HG02571 (cell line): ENCODE measurements around the gene PRPF18.

Experiments
- ATAC-seq: cut with Tn5 transposase; IDR thresholded peaks from one replicate; pipeline ENCODE4 v1.9.1; 2021; ENCODE audit warnings: mild to moderate bottlenecking, moderate library complexity; ENCODE audit not compliant: unreplicated experiment

PRPF18 gene

GRCh38 chr10:13597909-13598308, 11.1 kb downstream of the PRPF18 start:
- ATAC-seq: no peak

- ATAC-seq: no peak
Measured at GRCh38 chr10:13604357-13605040, 17.7 kb downstream of the PRPF18 start.

DNA sequence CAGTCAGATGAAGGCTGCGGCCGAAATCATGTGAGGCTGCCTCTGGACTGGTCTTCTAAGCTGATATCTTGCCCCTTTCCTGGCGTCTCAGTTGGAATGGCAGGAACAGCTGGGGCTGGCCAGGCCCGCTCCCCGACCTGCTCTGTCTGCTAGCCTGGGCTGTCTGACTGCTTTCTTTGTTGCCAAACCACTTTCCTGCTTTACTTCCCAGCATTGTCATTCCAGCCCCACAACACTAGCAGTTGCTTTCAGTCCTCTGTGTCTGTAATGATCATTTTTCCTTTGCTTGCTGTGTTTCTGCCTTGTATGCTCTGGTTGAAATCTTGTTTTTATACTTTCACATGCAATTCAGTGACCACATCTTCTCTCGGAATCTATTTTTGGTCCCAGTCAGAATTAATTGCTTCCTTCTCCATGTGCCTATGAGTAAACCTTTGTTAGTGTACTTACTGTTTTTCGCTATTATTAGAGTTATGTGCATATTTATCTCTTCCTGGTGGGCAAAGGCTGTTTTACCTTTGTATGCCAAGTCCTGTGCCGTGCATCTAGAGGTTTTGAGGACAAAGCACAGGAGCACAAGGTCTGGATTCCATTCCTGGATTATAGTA, 21.6 kb downstream of the PRPF18 start:
- ATAC-seq: no peak

- no peak for ATAC-seq
Measured at GRCh38 chr10:13612654-13613373, 26.0 kb downstream of the PRPF18 start.

DNA sequence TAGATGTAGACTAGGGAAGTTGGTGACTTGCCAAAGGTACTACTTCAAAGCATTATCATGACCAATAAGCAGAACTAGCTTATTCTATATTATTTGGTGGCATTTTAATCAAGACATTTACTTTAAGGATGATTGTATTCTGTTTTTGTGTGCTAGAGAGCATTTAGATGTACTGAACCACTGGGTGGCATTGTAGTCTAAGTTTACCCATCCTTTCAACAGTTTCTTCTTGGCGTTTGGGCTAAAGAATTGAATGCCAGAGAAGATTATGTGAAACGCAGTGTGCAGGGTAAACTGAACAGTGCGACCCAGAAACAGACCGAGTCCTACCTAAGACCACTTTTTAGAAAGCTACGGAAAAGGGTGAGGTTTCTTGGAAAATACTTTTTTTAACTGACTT, 26.8 kb downstream of the PRPF18 start:
- ATAC-seq: no peak

GRCh38 chr10:13614530-13615332, 28.0 kb downstream of the PRPF18 start:
- ATAC-seq: no peak

DNA sequence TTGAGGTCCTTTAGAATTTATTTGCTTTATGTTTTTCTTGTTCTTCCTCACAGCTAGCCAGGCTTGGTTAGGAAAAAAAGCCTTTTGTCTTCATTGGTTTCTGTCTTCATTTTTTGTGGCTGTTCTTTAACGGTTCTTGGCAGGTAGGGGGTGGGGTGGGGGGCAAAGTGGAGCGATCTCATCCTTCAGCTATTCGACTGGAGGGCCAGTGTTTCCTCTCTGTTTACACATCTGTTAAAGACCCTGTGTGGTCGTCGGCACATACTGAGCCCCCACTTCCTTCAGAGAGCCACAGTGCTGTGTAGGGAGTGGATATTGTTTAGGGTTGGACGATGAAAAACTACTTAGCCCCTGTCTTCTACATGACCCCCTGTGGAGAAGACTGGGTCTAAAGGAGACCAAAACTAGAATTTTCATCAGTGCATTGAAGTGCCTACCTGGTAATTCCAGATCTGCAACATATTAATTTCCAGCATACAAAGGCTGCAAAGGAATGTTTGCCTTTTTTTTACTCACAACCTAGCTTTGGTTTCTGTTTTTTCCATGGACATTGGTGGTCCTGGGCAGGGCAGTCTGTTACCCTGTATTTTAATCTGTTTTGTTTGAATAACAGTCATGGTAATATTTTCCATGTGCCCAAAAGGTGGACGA, 29.0 kb downstream of the PRPF18 start:
- ATAC-seq: no peak

- no peak for ATAC-seq
Measured at GRCh38 chr10:13617116-13617515, 30.4 kb downstream of the PRPF18 start.

GRCh38 chr10:13621931-13622330, 35.2 kb downstream of the PRPF18 start:
- no peak for ATAC-seq

GRCh38 chr10:13624630-13625029, 37.9 kb downstream of the PRPF18 start:
- no peak for ATAC-seq

DNA sequence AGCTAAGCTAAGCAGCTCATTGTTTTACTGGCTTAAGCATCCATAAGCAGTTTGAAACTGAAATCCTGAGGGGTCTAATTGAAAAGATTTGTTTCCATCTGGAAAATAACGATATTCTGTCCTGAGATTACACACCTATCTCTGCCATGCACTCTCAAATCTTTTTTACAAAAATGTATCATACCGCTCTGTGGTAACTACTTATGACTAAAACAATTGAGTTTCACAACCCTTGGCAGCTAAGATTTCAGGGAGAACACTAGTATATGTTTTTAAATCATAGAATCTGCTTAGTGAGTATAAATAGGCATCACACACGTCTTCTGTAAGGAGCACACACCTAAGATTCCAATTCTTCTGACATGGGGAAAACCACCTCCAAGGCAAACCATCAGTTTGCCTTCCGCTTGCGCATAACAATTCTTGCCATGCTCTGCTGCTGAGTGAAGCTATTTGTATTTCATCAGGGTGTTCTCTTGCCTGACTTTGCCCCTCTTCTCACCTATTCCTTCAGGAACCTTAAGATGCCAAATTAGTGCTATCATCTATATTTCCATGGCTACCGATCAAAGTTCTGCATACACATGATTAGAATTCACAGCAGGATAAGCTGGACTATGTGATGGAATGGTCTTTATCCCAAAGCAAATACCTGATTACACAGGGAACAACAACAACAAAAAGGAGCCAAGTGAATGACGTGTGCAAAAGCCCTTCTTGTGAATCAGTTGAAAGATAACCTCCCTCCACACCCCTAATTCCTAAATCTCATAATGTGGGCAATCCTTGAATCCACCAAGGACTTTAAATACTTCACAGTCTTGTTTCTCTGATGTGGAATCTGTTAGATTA, 40.9 kb downstream of the PRPF18 start:
- no peak for ATAC-seq

DNA sequence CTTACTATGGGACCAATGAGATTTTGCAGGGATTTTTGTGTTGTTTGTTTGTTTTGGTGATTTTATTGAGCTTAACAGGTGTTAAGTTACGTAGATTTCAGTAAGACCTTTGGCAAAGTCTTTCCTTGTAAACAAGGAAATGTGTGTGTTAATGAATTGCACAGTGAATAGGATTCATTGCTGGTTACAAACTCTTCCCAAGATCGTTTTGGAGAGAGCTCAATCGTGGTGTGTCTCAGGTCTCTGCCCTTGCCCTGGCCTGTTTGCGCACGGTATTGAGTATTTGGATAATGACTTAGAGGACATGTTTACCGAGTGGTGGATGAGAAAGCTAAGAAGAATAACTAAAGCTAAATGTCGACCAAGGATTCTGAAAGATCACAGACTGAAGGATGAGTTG, 41.9 kb downstream of the PRPF18 start:
- no peak for ATAC-seq

DNA sequence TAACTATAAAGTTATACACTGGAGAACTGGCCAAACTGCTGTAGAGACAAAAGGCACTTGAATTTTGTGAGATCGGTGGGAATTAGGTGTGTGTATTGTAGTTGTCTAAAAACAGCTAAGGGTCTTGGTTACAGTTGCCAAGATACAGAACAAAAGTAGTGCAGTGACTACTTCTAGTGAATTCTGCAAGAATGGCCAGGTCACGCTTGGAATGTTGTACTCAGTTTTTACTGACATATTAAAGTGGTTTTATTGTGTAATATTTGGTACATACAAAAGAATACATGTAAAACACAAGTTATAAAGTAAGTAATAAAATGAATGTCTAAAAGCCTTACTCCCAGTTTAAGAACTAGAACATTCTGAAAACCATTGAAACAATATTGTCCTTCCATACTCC, 42.4 kb downstream of the PRPF18 start:
- ATAC-seq: no peak

DNA sequence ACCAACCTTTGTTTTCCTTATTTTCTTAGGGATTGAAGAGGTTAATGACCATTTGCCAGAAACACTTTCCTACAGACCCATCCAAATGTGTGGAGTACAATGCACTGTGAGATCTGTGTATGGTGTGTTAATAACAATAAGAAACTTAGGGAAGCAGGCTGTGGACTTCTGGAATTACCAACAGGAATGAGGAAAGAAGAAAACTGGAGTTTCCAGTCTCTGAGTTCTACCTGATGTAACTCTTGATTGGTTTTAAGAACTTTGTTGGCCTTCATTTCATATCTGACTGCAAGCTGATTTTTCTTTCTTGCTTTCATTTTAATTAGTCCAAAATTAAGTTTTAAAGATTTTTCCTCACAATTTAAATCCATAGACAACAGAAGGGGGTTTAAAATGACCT, 43.5 kb downstream of the PRPF18 start:
- ATAC-seq: no peak

DNA sequence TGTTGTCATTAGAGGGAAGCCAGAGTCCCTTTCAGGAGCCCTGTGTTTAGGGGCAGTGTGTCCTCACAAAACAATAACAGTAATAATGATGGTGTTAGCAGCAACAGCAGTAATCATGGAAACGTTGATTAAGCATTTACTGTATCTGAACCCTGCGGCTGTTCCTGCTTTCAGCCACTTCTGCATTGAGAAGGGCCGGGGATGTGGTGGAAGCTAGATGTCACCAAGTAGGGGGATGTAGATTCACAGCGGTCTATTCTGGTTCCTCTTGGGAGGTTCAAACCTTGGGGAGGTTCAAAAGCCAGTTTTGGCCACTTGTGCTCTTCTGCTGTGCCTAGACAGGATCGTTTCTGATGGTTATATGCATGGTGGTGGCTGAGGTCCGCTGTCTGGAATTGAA, 44.8 kb downstream of the PRPF18 start:
- no peak for ATAC-seq

DNA sequence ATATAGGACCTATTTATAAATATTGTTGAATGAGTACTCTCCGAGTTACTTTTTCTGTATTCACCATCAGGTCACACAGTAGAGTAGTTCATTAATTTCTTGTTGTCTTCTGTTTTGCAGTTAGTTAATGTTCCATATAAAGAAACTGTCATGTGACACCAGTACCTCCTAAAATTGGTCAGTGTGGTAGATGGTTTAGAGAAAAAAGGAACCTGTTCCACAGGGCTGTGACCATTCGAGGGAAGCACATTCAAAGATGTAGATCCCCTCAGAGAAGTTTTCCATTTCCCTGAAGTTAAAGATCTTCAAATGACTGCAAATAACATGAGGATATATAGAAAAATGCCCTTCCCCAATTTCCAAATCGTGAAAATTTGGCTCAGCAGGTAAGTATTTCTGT, 45.7 kb downstream of the PRPF18 start:
- no peak for ATAC-seq

DNA sequence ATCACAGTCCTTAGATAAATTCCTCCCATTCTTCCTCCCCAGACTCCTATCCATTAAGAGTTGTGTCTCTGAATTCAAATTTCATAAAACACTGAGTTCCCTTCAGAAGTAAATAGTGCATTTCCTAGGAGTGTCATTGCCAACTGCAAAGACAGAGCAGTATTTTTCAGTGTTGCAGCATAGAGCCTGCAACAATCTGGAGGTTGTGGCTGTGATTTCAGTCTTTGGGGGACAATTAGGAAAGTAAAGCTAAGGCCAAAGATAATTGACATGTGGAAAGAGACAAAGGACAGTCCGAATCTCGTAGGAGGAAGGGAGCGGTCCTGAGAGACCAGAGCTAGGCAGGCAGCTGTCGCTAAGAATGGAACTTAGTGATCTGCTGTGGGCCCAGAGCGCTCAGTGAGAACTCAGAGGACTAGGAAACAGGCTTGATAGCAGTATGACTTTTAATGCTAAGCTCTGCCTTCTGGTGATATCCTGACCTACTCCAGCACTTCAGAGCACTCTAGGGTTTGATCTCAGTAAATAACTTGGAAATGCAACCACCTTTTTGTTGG, 46.2 kb downstream of the PRPF18 start:
- no peak for ATAC-seq

DNA sequence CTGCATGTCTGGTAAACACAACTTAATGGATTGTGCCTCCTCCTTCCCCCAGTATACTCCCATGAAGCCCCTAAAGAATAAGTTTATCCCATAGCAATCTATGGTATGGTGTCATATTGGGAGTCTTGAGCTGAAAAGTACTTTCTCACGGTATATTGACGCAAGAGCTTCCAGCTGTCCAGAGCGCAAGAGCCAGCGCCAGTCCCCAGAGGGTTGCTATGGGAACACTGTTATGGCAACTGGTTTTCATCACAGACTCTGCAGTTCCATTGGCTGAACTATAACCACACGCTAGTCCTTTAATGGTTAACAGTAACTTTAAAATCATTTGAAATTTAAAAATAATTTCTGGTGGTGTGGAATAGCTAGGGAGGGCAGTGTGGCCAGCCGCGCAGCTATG, 46.9 kb downstream of the PRPF18 start:
- ATAC-seq: no peak

- ATAC-seq: no peak
Measured at GRCh38 chr10:13634207-13634606, 47.4 kb downstream of the PRPF18 start.

- ATAC-seq: no peak
Measured at GRCh38 chr10:13636776-13637175, 50.0 kb downstream of the PRPF18 start.
